GM12873 (cell line): ENCODE measurements around the gene CDON.

Experiments
- TF ChIP-seq, protein P1 (sequence below): IDR thresholded peaks from 2 replicates; pipeline ENCODE4 v1.5.1; 2012; ENCODE audit warnings: low read depth, mild to moderate bottlenecking, moderate library complexity, low read length, control low read depth; ENCODE audit not compliant: insufficient read depth; ENCODE audit errors: missing control alignments

Gene CDON

DNA sequence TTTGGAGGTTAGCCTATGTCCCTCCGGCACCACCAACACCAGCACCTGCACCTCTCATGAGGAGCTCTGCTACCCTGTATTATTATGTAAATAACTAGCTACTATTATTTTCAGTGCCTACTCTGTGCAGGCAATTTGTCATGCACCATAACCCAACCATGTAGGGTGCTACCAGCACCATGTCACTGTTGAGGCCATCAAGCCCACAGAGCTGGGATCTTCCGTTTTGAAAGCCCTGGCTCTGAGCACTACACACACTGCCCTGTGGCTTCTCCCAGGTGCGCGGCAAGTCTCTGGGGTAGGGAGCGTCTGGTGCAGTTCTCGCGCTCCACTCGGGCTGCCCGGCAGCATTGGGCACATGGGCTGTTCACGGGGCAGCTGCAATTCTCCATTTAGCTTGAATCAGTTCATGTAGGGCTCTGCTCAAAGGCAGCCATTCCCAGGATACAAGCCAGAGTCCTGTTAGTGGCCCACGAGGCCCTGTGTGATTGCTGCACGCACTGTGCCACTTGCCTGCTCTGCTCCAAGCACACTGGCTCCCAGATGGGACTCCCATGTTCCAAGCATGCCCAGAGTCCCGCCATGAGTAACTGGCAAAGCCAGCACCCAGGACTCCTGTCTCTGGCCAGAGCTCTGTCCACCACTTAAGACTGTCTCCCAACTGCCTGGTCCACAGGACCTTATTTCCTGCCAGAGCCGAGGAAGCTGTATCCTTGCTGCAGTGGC lies 42.5 kb upstream of the CDON start:
- TF ChIP-seq, protein P1, sequence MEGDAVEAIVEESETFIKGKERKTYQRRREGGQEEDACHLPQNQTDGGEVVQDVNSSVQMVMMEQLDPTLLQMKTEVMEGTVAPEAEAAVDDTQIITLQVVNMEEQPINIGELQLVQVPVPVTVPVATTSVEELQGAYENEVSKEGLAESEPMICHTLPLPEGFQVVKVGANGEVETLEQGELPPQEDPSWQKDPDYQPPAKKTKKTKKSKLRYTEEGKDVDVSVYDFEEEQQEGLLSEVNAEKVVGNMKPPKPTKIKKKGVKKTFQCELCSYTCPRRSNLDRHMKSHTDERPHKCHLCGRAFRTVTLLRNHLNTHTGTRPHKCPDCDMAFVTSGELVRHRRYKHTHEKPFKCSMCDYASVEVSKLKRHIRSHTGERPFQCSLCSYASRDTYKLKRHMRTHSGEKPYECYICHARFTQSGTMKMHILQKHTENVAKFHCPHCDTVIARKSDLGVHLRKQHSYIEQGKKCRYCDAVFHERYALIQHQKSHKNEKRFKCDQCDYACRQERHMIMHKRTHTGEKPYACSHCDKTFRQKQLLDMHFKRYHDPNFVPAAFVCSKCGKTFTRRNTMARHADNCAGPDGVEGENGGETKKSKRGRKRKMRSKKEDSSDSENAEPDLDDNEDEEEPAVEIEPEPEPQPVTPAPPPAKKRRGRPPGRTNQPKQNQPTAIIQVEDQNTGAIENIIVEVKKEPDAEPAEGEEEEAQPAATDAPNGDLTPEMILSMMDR: no peak

DNA sequence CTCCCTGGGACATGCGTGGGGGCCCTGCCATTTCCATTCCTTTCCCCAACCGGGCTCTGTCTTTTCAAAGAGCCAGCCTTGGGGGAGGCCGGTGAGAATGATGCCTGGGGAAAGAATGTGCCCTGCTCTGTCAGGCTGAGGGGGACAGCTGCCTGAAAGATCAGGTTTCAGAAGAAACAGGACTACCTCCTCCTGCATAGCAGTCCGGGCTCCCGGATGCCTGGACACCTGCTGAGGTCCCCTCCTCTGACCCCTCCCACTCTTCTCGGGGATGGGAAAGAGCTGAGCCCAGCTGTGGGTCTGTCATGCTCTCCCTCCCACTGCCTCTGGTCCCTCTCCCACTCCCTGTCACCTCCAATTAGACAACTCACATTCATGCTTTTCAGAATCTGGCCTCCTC lies 41.8 kb upstream of the CDON start:
- TF ChIP-seq, protein P1: no peak

DNA sequence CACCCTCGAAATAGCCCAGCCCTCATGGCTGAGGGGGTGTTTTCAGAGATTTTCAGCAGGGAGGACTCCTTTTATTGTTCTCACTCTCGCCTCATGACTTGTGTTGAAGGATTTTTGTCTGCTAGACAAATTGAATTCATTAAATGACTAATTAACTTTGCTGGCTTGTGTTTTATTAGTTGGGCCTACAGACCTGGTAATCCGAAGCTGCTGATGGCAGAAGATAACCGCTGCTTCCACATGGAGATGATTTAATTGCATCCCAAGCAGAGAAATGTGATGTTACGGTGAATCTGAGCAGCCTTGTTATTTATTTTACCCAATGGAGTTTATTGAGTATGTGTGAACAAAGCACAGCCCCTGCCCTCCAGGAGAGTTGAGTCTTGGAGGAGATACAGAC lies 40.5 kb upstream of the CDON start:
- TF ChIP-seq, protein P1: no peak

DNA sequence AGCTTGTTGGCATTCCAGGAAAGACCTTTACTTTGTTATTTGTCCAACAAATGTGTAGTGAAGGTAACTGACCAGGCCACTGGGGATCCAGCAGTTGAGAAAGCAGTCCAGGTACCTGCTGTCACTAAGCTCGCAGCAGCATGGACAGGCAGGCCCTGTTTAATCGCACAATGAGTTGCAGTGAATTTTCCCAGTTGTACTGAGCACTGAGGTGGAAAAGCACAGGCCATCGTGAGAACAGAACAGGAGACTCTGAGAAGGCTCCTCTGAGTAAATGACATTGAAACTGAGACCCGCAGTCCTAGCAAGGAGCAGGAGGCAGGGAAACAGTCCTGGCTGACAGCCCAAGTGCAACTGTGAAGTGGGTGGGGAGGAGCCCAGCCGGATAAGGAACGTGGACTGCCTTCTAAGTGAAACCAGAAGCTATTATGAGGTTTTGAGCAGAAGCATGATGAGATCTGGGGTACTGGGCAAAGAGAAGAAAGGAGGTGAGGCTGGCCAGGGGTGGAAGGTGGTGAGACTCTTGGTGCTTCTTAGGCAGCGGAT lies 39.8 kb upstream of the CDON start:
- TF ChIP-seq, protein P1: no peak

DNA sequence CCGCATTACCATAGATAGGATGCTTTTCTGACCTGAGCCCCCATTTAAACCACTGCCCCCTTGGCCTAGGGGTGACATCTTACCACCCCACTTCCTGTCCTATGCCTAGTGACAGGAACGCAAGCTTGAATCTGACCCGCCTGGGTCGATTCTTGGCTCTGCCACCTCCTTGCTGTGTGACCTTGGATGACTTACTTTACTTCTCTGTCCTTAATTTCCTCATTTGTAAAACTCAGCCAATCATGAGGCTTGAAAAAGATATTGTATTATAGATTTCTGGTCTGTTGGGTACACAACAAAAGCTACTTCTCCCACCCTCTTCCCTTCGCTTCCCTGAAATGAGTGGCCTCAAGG lies 39.2 kb upstream of the CDON start:
- TF ChIP-seq, protein P1: no peak

DNA sequence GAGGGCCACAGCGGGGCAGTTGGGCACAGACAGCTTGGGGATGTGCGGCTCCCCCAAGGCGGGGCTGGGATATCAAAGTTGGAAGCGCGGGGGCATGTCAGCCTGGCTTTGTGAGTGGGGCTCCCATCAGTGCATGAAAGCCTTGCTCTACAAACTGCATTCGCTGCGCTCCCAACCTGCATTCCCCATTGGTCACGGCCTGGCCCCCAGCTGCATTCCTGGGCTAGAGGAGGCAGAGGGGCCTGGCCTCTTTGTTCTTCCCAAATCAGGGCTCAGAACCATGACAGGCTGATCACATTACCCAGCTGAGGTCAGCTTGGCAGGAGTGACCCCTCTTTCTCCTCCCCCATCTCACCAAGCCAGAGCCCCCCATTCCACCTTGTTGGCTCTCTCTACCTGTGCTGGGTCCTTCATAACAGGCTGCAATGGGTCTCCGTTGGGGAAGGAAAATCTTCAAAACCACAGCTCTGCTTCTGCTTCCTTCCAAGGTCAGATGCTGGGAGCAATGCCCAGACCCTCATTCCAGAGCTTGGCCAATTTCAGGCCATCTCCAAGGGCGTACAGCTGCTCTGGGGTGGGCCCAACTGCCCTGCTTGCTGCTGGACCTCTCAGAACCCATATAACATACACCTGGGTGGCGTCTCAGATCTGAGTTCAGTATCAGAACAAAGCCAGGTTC lies 38.7 kb upstream of the CDON start:
- TF ChIP-seq, protein P1: no peak

DNA sequence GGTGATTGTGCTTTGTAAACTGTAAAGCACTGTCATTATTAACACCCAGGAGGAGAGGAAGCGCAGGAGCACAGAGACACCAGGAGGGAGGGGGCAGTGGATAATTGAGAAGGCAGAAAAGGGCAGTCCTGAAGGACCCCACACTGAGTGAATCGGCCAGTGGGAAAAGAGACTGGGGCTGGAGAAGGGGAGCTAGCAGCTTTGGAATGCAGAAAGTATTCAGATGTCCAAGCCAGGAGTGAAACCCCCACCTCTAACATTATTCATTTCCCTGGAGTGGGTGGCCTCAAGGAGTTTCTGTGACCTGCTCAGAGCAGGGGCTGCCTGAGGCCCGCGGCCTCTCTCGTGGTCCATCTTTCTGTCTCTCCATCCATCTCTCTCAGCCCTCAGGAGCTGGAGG lies 38.0 kb upstream of the CDON start:
- TF ChIP-seq, protein P1: no peak
